NCI-H1048 (cell line): ENCODE results near the gene PPIA.
"Not testable (repeated sequence)": the region's sequence is repeated elsewhere in the genome, so short reads cannot be mapped to it uniquely, and the experiment has no call there.

Experiments
- DNase-seq: peaks from one replicate; lab custom pipeline; 2025; lab: John Stamatoyannopoulos, UW

Gene PPIA

DNA sequence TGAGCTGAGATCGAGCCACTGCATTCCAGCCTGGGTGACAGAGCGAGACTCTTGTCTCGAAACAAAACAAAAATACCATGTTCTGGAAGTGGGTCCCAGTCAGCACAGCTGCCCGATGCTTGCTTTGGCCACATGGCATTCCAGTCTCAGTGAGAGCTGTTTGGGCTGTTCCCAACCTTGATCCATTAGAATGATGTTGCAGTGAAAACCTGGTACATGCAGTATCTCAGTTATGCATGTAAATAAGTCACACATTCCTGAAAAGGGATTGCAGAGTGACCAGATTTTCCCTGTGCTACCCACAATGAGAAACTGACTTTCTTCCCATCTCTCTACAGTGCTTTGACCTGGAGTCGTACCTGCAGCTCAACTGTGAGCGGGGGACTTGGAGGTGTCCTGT lies 32.4 kb upstream of the PPIA start:
- DNase-seq, result no peak

DNA sequence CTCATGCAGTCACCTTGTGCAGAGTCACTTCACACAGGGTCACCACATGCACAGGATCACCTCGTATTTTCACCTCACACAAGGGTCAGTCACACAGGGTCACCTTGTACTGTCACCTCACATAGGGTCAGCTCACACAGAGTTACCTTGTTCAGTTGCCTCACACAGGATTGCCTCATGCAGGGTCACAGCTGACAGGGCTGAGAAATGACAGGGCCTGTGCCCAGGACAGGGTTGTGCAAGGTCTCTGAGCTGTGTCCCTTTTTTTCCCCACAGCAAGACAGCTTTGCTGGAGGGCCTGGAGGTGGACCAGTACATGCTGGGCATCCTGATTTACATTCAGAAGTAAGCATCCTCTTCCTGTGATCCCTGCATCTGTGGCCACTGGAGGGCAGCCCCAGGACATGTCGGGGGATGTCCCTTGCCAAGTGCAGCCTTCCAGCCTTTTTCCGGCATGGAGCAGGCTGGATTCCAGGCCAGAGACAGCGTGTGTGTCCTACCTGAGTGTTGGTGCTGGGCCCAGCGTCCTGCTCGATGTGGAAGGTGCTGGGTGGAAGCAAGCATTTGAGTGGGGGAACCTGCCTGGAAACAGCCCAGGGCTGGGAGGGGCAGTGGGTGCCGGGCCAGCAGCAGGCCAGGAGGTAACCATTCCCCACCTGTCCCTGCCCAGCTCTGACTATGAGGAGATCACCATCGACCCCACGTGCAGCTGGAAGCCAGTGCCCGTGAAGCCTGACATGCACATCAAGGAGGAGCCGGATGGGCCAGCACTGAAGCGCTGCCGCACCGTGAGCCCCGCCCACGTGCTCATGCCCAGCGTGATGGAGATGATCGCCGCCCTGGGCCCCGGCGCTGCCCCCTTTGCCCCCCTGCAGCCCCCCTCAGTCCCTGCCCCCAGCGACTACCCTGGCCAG lies 31.6 kb upstream of the PPIA start:
- DNase-seq, result no peak

DNA sequence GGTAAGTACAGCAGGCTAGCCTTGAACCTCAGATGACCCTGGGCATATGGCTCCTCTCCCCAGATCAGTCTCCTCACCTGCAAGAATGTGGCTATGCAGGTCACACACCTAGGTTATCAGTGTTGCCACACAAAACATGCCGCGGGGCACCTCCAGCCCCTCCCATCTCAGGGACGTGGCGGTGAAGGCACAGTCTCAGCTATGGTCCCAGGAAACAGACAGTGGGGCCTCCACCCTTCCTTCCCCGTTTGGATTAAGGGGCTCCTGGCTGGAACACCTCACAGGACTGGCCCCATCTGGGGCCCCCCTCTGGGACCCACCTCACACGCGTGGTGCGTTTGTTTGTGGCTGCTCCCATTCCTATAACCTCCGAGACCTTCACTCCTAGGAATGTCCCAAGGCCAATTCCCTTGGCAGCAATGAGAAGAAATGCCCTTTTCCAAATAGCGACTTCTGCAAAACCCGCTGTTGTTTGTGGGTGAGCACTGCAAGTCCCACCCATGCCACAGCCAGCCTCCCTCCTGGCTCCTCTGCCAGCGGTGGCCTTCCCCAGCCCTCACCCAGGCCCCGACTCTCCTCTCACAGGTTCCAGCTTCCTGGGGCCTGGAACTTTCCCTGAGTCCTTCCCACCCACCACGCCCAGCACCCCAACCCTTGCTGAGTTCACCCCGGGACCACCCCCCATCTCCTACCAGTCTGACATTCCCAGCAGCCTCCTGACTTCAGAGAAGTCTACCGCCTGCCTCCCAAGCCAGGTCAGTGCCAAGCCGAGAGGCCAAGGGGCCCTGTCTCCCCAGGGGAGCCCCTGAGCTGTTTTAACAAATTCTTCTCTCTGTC lies 30.7 kb upstream of the PPIA start:
- no peak for DNase-seq

DNA sequence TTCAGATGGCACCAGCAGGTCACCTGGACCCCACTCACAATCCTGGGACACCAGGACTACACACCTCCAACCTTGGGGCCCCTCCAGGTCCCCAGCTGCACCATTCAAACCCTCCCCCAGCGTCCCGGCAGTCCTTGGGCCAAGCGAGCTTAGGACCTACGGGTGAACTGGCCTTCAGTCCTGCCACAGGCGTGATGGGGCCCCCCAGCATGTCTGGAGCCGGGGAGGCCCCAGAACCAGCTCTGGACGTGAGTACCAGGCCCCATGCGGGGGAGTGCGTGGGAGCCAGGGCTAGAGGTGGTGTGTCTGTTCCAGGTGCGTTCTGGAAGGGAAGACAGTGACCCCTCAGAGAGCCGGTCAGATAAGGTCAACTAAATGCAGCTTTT lies 30.1 kb upstream of the PPIA start:
- no peak for DNase-seq

DNA sequence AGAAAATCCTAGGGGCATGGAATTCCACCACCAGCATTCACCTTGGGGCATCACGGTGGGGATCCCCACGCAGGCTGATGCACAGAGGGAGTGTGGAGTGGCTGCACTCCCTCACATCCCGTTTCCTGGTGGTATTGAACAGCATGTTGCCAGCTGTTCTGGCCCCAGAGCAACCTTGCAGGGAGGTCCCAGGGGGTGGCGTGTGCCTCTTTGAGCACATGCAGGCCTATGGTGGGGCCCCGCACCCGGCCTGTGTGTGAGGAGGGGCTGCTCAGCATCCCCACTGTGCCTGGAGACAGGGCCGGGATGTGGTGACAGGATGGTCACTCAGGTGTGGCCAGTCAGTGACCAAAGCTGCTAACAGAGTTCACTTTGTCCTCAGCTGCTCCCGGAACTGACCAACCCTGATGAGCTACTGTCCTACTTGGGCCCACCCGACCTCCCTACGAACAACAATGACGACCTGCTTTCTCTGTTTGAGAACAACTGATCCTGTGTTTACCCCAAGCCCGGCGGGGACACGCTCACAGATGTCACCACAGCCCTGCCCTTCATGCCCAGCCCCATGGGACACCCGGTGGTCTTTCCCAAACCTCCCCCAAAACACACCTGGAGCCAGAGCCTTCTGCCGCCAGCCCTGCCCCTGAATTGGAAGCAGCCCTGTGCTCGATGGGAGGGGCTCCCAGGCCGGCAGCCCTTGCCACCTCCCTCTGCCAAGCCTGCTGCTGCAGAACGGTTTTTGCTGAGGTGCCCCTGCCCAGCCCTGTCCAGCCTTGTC lies 29.2 kb upstream of the PPIA start:
- DNase-seq, result no peak

DNA sequence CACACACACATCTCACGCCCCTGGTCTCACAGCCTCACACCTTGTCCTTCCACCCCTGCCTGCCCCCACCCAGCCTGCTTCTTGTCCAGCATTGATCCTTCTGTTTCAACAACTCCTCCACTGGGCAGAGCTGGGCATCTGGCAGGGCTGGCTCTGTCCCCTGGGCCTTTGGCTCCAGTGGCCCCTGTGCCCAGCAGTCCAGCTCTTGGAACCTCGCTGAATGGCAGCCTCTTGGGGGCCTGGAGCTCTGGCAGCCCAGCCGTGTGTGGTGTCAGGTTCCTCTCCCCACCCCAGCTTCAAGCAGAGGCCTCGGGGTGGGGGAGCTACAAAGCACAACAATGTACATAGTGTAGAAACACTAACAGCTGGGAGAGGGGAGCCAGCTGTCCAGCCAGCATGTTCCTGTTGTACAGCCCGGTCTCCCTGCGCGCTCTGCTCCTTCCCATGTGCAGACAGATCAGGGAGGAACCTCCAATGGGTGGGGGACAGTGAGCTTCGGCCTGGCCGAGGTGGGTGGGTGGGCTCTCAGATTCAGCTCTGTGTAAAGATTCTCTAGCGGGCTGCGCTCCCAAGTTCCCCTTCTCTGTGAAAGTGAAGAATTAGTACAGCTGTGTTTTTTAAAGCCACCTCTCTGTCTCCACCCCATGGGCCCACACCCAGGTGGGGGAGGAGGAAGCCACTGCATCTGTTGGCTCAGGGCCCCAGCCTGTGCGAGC lies 28.4 kb upstream of the PPIA start:
- DNase-seq, result no peak

DNA sequence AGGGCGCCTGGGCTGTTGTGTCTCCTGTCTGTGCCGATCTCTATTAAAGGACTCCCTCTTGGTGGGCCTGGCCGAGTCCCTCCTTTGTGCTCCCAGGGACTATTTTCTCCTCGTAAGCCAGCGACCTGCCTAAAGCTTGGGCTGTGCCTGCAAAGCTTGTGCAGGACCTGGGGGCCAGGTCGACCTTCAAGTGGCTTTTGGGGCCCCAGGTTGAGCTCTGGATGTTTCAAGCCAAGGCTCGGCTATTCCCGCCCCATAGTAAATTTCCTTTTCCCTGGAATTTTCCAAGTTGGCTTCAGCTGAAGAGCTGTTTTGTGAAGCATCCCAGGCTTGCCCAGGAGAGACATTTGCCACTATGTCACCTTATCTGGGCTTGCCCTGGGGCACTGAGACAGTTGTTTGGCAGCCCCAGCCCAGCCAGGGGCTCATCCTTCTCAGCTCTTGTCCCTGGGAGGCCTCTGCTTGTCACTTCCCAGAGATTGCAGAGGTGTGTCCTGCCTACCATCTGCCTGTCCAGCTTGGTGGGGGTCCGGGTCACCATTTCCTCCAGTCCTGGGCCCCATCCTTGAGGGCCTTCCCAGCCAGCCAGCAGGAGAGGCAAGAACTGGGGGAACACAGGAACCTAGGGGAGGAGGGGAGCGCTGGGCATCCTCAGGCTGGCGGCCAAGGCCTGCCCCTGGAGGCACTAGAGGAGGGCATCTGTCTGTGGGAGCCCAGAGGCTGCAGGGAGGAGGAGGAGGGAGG lies 27.7 kb upstream of the PPIA start:
- DNase-seq, result no peak

DNA sequence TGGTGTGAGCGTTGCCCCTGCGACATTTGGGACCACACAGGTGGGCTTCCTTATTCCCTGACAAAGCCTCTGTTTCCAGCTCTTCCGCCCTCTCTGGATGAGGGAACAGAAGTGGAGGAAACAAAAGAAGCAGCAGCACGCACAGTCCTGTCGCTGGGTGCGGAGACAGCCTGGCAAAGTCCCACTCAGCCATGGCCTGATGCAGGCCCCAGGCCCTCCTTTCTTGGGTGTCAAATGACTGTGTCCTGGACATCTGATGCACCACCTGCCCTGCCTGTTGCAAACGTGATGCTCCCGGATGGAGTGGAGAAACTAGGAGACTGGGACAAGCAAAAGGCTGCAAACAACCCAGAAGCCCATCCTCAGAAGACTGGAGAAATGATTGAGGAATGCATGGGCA lies 27.1 kb upstream of the PPIA start:
- DNase-seq, result no peak

DNA sequence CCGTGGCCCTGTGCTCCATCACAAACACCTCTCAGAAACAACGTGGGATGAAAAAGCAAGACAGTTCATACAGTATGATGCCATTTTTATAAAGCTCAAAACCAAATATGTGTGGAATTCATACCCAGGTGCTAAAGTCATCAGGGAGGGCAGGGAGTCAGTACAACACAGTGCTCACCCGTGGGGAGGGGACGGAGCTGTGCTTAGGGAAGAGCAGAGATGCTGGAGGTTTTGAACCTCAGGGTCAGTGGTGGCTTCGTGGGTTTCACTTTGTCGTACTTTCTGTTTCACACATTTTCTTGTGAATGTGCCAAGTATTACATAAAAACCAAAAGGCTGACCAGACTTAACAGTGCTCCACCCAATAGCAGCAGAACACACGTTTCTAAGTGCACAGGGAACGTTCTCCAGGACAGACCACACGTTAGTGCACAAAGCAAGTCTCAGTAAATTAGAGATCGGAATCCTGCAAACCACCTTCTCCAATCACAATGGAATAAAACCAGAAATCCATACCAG lies 26.6 kb upstream of the PPIA start:
- no peak for DNase-seq

DNA sequence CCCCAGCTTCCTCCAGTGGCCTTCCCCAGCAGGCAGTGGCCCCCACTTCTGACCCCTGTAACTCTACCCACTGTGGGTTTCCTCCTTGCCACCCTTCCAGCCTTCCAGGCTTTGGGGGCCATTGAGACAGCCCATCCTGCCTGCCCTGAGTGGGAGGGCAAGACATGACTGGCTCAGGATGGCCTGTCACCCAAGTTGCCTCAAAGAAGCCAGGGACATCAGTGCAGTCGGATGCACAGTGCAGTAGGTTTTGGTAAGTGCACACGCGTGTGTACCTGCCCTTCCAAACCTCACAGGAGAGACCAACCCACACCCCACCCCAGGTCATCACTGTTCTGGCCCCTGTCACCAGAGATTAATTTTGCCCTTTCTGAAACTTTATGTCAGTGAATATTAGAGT lies 25.1 kb upstream of the PPIA start:
- no peak for DNase-seq

DNA sequence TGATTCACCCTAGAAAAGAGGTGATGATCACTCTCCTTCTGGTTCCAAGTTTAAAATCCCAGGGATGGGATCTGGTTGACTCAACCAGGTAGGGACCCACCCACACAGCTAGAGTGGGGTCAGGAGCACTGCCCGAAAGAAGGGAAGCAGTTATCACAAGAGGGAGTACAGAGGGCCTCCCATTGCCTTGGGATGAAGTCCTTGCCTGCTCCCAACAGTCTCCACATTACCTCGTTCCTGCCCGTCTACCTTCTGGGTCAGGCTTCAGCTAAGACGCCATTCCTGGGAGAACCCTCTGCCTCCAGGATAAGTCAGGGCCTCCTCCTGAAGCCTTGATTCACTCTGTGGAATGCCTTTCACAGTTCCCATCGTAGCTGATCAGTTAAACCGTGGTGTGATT lies 24.0 kb upstream of the PPIA start:
- no peak for DNase-seq

DNA sequence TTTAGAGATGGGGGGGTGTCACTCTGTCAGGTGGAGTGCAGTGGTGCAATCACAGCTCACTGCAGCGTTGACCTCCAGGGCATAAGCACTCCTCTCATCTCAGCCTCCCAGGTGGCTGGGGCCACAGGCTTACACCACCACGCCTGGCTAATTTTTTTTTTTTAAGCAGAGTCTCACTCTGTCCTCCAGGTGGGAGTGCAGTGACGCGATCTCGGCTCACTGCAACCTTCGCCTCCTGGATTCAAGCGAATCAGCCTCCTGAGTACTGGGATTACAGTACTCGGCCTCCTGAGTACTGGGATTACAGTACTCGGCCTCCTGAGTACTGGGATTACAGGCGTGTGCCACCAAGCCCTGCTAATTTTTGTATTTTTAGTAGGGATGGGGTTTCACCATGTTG lies 23.6 kb upstream of the PPIA start:
- no peak for DNase-seq

DNA sequence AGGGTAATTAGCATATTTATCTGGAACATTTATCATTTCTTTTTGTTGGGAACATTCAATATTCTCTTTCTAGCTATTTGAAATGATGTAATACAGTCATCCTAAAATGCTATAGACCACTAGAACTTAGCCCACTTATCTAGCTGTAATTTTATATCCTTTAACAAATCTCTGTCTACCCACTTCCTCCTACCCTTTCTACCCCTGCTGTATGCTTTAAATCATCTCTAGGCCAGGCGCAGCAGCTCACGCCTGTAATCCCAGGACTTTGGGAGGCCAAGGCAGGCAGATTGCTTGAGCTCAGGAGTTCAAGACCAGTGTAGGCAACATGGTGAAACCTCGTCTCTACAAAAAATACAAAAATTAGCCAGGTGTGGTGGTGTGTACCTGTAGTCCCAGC lies 22.0 kb upstream of the PPIA start:
- not testable (repeated sequence) for DNase-seq

DNA sequence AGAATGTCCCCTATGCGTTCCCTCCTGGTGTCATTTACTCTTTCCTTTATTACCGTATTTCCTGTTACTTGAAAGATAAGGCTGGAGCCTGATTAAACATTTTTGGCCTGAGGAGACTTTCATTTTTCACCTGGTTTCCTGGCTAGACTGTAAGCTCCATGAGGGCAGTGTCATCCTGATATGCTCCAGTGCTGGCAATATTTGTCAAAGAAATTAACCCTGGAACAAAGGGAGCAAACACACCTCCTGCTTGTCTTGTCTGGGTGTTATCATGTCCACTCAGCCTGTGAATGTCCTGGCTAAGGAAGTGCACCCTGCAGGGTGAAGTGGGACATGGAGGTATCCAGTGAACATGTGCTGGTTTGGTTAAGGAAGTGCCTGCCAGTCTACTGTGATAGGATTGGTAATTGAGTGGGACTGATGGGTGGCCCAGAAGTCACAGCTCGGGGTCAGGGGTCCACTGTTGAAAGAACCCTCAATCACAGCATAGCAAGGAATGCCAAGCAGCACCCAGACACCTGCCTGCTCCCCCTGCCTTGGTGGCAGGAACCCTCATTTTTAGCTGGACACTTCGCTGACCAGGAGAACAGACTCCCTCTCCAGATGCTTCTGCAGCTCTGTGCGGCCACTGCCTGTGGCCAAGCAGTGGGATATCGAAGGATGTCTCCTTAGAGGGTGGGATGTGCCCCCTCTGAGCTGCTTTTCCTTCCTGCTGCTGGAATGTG lies 20.9 kb upstream of the PPIA start:
- DNase-seq, result no peak

DNA sequence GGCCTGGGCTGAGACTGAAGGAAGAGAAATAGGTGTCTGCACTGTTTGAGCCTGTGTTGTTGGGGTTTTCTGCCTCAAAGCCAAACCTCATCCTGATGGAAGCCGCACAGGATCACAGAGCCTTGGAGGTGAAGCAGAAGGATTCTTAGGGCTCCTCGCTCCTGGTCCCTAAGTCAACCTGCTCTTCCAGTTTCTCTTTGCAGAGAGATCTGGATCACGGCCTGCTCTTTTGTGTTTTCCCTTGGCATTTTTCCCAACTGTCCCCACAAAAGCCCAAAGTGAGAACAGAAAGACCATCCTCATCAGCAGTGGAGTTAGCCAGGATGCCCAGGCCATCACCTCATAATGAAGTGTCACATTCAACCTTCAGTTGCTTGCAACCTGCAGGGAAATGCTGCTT lies 20.3 kb upstream of the PPIA start:
- no peak for DNase-seq

DNA sequence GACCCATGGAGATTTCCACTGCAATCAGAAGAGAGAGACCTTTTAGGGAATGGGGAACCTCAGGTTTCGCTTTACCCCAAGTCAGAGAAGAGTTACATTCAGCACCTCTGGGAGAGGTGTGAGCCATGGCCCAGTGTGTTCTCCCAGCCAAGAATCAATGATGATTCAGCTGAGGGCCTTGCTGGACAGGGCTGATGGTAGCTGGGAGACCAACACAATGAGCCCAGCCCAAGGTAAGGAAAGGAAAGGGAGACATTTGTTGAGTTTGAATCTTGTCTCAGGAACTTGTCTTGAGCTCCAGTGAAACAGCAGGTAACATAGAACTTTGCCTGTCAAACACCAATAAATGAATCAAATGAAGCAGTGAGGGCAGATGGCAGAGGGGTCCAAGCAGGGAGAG lies 14.0 kb upstream of the PPIA start:
- DNase-seq, result no peak

DNA sequence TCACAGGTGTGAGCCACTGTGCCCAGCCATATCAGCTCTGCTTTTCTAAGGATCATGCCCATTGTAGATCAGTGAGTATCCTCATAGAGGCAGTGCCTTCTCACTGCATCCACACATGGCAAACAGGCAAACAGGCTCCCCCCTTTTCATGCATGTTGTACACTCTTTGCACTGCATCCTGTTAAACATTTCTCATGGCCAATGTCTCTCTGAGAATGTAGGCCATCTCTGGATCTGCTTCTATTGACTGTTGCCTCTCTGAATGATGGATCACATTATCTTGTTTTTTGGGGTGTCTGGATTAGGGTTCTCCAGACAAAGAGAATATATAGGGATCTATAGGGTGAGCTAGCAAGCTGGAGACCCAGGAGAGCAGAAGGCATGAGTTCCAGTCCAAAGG lies 13.1 kb upstream of the PPIA start:
- DNase-seq, result no peak

DNA sequence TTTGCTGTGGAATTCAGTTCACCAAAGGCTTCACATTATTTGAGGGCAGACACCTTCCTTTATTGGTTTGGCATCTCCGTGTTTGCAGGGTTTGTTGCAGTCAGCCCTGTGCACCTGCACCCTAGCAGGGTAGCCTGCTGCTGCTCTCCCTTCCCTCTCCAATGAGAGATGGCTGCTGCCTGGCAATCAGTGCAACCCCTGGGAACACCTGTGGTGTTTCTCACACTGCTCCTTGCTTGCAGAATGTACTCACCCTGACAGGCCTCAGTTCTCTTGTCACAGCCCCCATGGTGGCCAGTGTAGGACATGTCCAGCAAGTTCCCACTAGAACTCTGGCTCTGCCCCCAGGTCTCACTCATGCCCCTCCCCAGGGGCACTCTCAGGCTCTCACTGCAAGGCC lies 12.1 kb upstream of the PPIA start:
- no peak for DNase-seq

DNA sequence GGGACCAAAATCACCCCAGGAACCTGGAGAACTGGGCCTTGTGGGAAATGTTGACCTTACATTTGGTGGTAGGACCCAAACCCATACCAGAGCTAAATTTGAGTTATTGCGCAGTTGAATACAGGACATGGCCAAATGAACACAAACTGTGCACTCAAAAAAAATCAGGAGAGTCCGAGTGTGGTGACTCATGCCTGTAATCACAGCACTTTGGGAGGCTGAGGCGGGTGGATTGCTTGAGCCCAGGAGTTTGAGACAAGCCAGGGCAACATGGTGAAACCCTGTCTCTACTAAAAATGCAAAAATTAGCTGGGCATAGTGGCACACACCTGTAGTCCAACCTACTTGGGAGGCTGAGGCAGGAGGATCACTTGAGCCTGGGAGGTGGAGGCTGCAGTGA lies 11.3 kb upstream of the PPIA start:
- not testable (repeated sequence) for DNase-seq

DNA sequence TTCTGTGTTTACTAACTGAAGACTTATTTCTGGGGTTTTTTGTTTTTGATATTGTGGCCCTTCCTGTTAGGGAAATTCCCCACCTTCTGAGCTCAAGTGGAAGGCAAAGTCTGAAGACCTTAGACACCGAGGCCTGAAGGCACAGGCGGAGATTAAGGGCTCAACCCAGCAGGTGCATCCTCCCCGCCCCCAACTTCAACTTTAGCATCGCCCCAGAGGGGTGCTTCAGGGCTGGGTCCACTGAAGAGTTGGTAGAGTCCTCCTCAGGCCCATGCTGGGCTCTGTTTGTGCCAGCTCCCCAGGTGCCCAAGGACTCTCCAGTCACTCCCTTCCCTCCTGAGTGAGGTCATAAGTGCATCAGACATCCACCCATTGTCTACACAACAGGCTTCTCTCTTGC lies 9.4 kb upstream of the PPIA start:
- no peak for DNase-seq
